ENCODE measurements around the gene GSDMA. TPM values are rescaled to one million over a fixed set of nuclear protein-coding genes. Genes with fewer than 3 reads are reported as not detected.

The GSDMA gene
- total RNA-seq, 1 donor from 2014 or later, result 0.23 TPM

DNA sequence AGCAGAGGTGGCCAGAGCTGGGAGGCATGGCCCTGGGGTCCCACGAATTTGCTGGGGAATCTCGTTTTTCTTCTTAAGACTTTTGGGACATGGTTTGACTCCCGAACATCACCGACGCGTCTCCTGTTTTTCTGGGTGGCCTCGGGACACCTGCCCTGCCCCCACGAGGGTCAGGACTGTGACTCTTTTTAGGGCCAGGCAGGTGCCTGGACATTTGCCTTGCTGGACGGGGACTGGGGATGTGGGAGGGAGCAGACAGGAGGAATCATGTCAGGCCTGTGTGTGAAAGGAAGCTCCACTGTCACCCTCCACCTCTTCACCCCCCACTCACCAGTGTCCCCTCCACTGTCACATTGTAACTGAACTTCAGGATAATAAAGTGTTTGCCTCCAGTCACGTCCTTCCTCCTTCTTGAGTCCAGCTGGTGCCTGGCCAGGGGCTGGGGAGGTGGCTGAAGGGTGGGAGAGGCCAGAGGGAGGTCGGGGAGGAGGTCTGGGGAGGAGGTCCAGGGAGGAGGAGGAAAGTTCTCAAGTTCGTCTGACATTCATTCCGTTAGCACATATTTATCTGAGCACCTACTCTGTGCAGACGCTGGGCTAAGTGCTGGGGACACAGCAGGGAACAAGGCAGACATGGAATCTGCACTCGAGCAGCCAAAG is 54.7 kb downstream of the GSDMA start:
- no peak overlapping the region for H3K4me3 ChIP-seq (ENCODE audit: low read depth, low read length)
- TF ChIP-seq, protein P1, sequence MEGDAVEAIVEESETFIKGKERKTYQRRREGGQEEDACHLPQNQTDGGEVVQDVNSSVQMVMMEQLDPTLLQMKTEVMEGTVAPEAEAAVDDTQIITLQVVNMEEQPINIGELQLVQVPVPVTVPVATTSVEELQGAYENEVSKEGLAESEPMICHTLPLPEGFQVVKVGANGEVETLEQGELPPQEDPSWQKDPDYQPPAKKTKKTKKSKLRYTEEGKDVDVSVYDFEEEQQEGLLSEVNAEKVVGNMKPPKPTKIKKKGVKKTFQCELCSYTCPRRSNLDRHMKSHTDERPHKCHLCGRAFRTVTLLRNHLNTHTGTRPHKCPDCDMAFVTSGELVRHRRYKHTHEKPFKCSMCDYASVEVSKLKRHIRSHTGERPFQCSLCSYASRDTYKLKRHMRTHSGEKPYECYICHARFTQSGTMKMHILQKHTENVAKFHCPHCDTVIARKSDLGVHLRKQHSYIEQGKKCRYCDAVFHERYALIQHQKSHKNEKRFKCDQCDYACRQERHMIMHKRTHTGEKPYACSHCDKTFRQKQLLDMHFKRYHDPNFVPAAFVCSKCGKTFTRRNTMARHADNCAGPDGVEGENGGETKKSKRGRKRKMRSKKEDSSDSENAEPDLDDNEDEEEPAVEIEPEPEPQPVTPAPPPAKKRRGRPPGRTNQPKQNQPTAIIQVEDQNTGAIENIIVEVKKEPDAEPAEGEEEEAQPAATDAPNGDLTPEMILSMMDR (conservative IDR thresholded peaks at IDR 0.05; ENCODE audit: low read depth, low read length), result no peak
- DNase-seq (ENCODE audit: low read depth), result no peak

DNA sequence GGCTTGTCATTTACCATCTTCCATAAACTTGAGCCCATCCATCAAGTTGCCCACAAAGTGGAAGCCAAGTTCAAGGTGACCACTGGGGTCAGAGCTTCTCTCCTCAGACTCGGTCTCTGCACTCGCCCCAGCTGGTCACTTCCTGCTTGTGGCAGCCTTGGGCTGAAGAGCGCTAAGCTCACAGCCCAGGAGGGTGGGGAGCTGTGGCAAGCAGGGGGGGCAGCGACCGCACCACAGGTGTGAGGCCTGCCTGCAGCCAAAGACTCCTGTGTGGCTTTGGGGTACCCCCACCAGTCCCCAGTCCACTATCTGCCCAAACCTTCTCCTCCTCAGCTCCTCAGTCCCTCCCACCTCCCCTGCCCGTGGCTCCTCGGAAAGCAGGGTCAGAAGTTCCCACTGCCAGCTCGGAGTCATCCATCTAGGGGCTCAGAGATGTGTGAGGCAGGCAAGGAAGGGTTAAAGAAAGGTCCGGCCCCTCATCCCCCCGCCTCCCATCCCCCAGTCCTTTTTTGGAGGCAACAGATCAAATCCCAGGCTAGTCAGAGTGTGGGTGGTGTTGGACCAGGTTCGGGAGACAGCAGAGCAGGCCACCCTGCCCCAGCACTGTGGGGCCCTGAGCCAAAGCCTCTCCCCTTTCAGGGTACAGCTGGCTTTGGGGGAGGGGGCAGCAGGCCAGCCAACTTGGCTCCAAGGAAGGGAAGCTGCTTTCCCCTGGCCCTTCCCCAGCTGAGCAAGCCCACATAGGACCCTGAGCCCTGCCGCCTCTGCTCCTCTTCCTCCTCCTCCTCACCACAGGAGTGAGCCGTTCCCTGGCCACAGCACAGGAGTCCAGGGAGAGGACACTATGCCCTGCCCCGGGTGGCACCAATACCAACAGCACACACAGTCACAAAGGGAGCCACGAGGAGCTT is 55.7 kb downstream of the GSDMA start:
- no peak for DNase-seq (ENCODE audit: low read depth)
- no peak overlapping the region for H3K4me3 ChIP-seq (ENCODE audit: low read depth, low read length)
- TF ChIP-seq, protein P1 (conservative IDR thresholded peaks at IDR 0.05; ENCODE audit: low read depth, low read length), result no peak

DNA sequence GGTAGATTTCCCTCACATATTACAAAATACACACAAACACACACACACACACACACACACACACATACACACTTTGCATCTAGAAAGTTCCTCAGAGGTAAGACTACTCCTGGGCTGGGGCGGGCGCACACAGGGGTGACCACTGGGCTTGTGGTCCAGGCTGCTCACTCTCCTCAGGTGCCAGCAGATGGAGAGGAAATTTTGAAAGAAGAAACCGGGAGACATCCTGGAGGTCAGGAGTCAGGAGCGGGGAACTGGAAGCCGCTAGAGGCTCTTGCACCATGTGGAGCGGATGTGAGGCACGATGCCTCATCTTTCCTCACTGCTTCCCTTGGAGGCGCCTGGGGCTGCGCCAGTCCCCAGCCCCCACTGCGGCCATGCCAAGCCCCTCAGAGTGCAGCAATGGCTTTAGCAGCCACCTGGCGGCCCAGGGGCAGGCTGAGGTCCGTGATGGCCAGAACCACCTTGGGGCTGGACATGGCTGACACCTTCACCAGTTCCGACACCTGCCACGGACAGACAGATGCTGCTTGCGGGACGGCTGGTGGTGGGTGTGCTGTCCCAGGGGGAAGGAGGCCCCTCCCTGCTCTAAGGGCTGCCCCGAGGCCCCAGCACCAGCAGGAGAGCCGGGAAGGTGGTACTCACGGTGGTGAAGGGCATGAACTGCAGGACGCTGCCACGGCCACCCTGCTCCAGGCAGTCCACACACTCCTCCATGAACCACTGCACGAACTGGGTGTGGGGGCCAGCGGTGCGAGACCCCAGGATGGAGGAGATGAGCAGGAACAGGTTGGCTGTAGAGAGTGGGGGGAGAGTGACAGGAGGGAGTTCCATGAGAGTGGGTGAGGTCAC is 56.6 kb downstream of the GSDMA start:
- TF ChIP-seq, protein P1 (conservative IDR thresholded peaks at IDR 0.05; ENCODE audit: low read depth, low read length), result no peak
- DNase-seq (ENCODE audit: low read depth), result no peak
- H3K4me3 ChIP-seq (ENCODE audit: low read depth, low read length), result no peak overlapping the region

DNA sequence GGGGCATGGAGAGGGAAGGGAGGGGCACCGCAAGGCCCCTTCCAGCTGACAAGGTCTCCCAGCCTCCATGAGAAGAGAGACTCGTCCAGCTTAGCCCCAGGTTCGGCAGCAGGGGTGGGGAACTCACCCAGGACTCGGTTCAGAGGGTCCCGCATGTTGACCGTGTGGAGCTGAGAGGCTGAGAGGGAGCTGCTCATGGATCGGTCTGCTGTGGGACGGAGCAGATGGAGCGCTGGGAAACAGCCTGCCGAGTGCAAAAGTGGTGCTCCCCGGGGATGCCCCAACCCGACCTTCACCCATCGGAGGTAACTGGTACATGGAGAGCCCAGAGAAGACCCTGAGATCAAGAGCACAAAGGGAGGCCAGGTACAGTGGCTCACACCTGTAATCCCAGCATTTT is 57.3 kb downstream of the GSDMA start:
- H3K4me3 ChIP-seq (ENCODE audit: low read depth, low read length), result no peak overlapping the region
- TF ChIP-seq, protein P1 (conservative IDR thresholded peaks at IDR 0.05; ENCODE audit: low read depth, low read length), result no peak
- DNase-seq (ENCODE audit: low read depth), result no peak

DNA sequence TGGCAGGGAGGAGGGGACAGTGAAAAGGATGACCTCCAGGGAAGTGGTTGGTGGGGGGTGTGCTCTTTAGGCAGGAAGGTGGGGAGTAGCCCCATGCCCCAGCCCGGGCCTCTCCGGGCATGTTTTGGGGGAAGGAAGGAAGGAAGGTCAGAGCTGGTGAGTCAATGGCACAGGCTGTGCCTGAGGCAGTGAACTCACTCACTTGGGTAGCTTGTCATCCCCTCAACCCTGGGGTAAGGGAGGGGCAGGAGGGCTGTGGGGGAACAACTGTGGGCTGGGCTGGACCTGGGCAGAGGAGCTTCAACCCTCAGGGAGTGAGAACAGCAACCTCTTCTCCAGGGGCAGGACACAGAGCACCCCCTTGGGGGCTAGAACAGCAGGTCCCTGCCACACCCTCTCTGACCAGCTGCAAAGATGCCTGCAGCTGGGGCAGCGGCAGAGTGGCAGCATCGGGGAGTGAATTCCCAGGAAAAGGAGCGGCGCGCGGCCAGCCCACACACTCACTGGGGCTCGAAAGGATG is 58.7 kb downstream of the GSDMA start:
- no peak overlapping the region for H3K4me3 ChIP-seq (ENCODE audit: low read depth, low read length)
- DNase-seq (ENCODE audit: low read depth), result no peak
- TF ChIP-seq, protein P1 (conservative IDR thresholded peaks at IDR 0.05; ENCODE audit: low read depth, low read length), result no peak

DNA sequence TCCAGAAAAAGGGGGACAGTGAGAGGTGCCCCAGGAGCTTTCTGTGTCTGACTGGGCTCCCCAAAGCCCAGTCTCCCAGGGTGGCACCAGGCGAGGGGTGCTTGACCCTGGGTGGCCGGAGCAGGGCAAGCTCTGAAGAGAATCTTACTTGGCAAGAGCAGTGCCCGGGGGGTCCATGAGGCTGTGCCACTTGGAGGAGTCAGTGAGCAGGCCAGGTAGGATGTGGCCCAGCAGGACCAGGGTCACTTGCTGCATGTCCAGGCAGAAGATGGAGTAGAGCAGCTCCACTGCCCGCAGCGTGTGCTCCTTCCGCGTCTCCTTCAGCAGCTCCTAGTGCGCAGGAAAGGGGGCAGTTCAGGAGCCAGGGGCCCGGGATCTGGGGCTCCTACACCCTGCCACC is 59.7 kb downstream of the GSDMA start:
- no peak for DNase-seq (ENCODE audit: low read depth)
- TF ChIP-seq, protein P1 (conservative IDR thresholded peaks at IDR 0.05; ENCODE audit: low read depth, low read length), result no peak
- H3K4me3 ChIP-seq (ENCODE audit: low read depth, low read length), result no peak overlapping the region
